K562 (cell line): Measurements from ENCODE around the gene KLK1. TPM values are rescaled to one million over a fixed set of nuclear protein-coding genes. Genes with fewer than 3 reads are reported as not detected.
A peak's percentile ranks its signal among the peaks of the same experiment; 100 is the strongest.

Experiments used
- ATAC-seq: fragments of 200-7000 bp; cut with Tn5 transposase; 3 replicates; pipeline ENCODE4 v1.9.1; 2020; ENCODE audit warnings: moderate library complexity
- BruUV-seq: library from RNA; stranded (reverse); fragments of 400-500 nt; replicated peaks from 2 replicates; lab custom pipeline; 2021; lab: Mats Ljungman, UMichigan
- CTCF ChIA-PET: fragments of 300-600 bp; formaldehyde crosslinking; extraction: SDS; loops from one replicate; lab custom pipeline; 2021; ENCODE audit warnings: low intra/inter-chr PET ratio; lab: Yijun Ruan, JAX
- POLR2A ChIA-PET: fragments of 300-600, 350-650 bp; sonication (Branson Sonifier 250); formaldehyde crosslinking; extraction: SDS; loops from one replicate; lab custom pipeline; 2021; ENCODE audit warnings: antibody characterized with exemption, inconsistent platforms; lab: Yijun Ruan, JAX
- DNase-seq, 4 experiments: peaks; one replicate each; pipeline versions ENCODE4 v3.0.0 to v3.0.0-alpha.2; 2011 to 2018; ENCODE audit warnings: low spot score in 3 of 4, mixed read lengths in 3 of 4; ENCODE audit errors: extremely low read depth in 1 of 4
- FAIRE-seq: peaks from 2 replicates; lab custom pipeline; 2011; peaks lifted over from hg19 to GRCh38; lab: Jason Lieb, UNC
- H2AFZ ChIP-seq: 2 replicates; pipeline ENCODE4 v1.6.0; 2011; ENCODE audit warnings: low read depth, low read length, control low read depth, inconsistent platforms
- H3K27ac ChIP-seq: fragments of 200-600 bp; 3 replicates; pipeline ENCODE4 v1.8.0; 2011; ENCODE audit warnings: low read depth, mild to moderate bottlenecking, control low read depth, inconsistent platforms, low read length, moderate library complexity, mixed read lengths; ENCODE audit errors: extremely low read depth
- H3K27me3 ChIP-seq, 2 experiments: fragments of 300-600 bp in 1 of 2; 2 replicates in 1 of 2; 3 replicates in 1 of 2; pipeline versions ENCODE4 v1.6.0 to v1.8.0; 2011; ENCODE audit warnings: inconsistent platforms in 2 of 2, low read length in 2 of 2, mild to moderate bottlenecking in 1 of 2, mixed read lengths in 1 of 2, moderate library complexity in 1 of 2; ENCODE audit not compliant: control insufficient read depth in 2 of 2, insufficient read depth in 2 of 2
- H3K36me3 ChIP-seq: fragments of 300-600 bp; 3 replicates; pipeline ENCODE4 v1.8.0; 2011; ENCODE audit warnings: mild to moderate bottlenecking, low read length, inconsistent platforms; ENCODE audit not compliant: control insufficient read depth, insufficient read depth
- H3K4me1 ChIP-seq, 2 experiments: fragments of 200-600 bp in 1 of 2; replicated peaks in 1 of 2; 2 replicates in 1 of 2; 3 replicates in 1 of 2; pipeline versions ENCODE4 v1.5.1 to v1.8.0; 2011; ENCODE audit warnings: inconsistent platforms in 2 of 2, low read length in 2 of 2, mild to moderate bottlenecking in 1 of 2, mixed read lengths in 1 of 2, moderate library complexity in 1 of 2; ENCODE audit not compliant: control insufficient read depth in 2 of 2, insufficient read depth in 2 of 2
- H3K4me2 ChIP-seq: 2 replicates; pipeline ENCODE4 v1.6.1; 2011; ENCODE audit warnings: low read length, control low read depth, inconsistent platforms, mixed read lengths; ENCODE audit not compliant: insufficient read depth
- H3K4me3 ChIP-seq: fragments of 200-600 bp; sonication (generic), shearing (Covaris generic); 2 replicates; pipeline ENCODE4 v1.5.1; 2016; ENCODE audit warnings: control low read depth, inconsistent platforms
- H3K79me2 ChIP-seq: fragments of 200-600 bp; 3 replicates; pipeline ENCODE4 v1.8.0; 2011; ENCODE audit warnings: low read length, inconsistent platforms; ENCODE audit not compliant: control insufficient read depth, insufficient read depth
- H3K9ac ChIP-seq, 2 experiments: 2 replicates each; pipeline versions ENCODE4 v1.6.0 to v1.6.1; 2011; ENCODE audit warnings: low read depth in 2 of 2, low read length in 2 of 2, control low read depth in 1 of 2, inconsistent platforms in 1 of 2, mild to moderate bottlenecking in 1 of 2, mixed read lengths in 1 of 2; ENCODE audit not compliant: insufficient read depth in 1 of 2
- H3K9me1 ChIP-seq: one replicate; pipeline ENCODE4 v1.6.0; 2011; ENCODE audit warnings: inconsistent platforms, mild to moderate bottlenecking, low read length, moderate library complexity; ENCODE audit not compliant: control insufficient read depth, insufficient read depth
- H3K9me3 ChIP-seq: replicated peaks from 2 replicates; pipeline ENCODE4 v1.5.1; 2011; ENCODE audit warnings: low read depth, low read length, inconsistent platforms; ENCODE audit not compliant: control insufficient read depth, insufficient read depth
- H4K20me1 ChIP-seq: replicated peaks from 2 replicates; pipeline ENCODE4 v1.6.1; 2011; ENCODE audit warnings: low read length, inconsistent platforms, mixed read lengths; ENCODE audit not compliant: control insufficient read depth, insufficient read depth
- BHLHE40 ChIP-seq: IDR thresholded peaks from 2 replicates; pipeline ENCODE4 v1.6.1; 2011; ENCODE audit warnings: low read length, improper control_type of control experiment
- CREB1 ChIP-seq, 2 experiments: sonication (generic) in 1 of 2; formaldehyde crosslinking in 1 of 2; IDR thresholded peaks; 2 replicates each; pipeline versions ENCODE4 v1.6.1 to v1.8.0; 2012 to 2022; ENCODE audit warnings: inconsistent platforms in 1 of 2, mild to moderate bottlenecking in 1 of 2, missing genetic modification reagents in 1 of 2, moderate library complexity in 1 of 2
- HCFC1 ChIP-seq: IDR thresholded peaks from 2 replicates; pipeline ENCODE4 v1.6.1; 2012; ENCODE audit warnings: low read depth, low read length, improper control_type of control experiment
- NUFIP1 ChIP-seq: fragments of 450-650 bp; IDR thresholded peaks from 2 replicates; pipeline ENCODE4 v1.6.1; 2018; ENCODE audit not compliant: partially characterized antibody
- SMARCE1 ChIP-seq: fragments of 450-650 bp; IDR thresholded peaks from 2 replicates; pipeline ENCODE4 v1.7.1; 2016; ENCODE audit warnings: mild to moderate bottlenecking
- TCF7L2 ChIP-seq: fragments of 150-350 bp; IDR thresholded peaks from 2 replicates; pipeline ENCODE4 v1.6.1; 2016; ENCODE audit warnings: low read depth, mild to moderate bottlenecking, low read length, moderate library complexity
- ZNF507 ChIP-seq: conservative IDR thresholded peaks from 2 replicates; pipeline ENCODE4 v1.6.1; 2017; ENCODE audit warnings: missing genetic modification characterization, missing compliant biosample characterization
- WGBS: fragments of 100-300 bp; shearing (Covaris generic); methylation state at CpG from one replicate; pipeline ENCODE4 v1.1.6; 2016; ENCODE audit warnings: low coverage, mixed read lengths; ENCODE audit not compliant: insufficient coverage; ENCODE audit errors: missing lambda C conversion rate; 5-methylcytosine and 5-hydroxymethylcytosine counted together
- in situ Hi-C: fragments of 300-500 bp; cut with MboI; formaldehyde crosslinking; loops from 4 replicates; pipeline ENCODE4 v1.15.0; 2018; ENCODE audit warnings: inconsistent platforms, mixed read lengths
- intact Hi-C: fragments of 100-400 bp; cut with micrococcal nuclease; formaldehyde crosslinking; loops from 2 replicates; pipeline ENCODE4 v1.14.2; 2022
- polyA plus RNA-seq, 8 experiments: library from polyadenylated mRNA; depleted of rRNA in 4 of 8; stranded (reverse) in 5 of 8; unstranded in 3 of 8; fragments of >200 nt; fragmentation: Nextera tagmentation in 2 of 8; fragmentation: Illumina TruSeq in 1 of 8; extraction: Ambion mirVana in 2 of 8; extraction: Trizol in 1 of 8; gene quantifications; 2 replicates each; pipeline versions ENCODE4 v1.2.1 to v1.2.3, GENCODE V29; 2011 to 2014; ENCODE audit warnings: inconsistent platforms in 1 of 8, missing spikeins in 1 of 8
- total RNA-seq, 7 experiments: library from RNA; depleted of rRNA in 6 of 7; stranded (reverse); fragments of >200 nt in 6 of 7; fragmentation: Illumina TruSeq in 2 of 7; extraction: Trizol in 2 of 7; gene quantifications; 2 replicates each; pipeline versions ENCODE4 v1.2.1 to v1.2.3, GENCODE V29; 2011 to 2021; ENCODE audit warnings: low replicate concordance in 1 of 7
- TF ChIP-seq, protein P1 (sequence below): fragments of 450-650 bp; IDR thresholded peaks from 2 replicates; pipeline ENCODE4 v1.6.1; 2018; ENCODE audit not compliant: partially characterized antibody

KLK1 gene
- total and polyA plus RNA-seq, 9 of the 15 experiments (the other 6 are each of a cell fraction or from before 2014, with no cell fraction given): 0.87 to 15.4 (median 9.1) TPM

DNA sequence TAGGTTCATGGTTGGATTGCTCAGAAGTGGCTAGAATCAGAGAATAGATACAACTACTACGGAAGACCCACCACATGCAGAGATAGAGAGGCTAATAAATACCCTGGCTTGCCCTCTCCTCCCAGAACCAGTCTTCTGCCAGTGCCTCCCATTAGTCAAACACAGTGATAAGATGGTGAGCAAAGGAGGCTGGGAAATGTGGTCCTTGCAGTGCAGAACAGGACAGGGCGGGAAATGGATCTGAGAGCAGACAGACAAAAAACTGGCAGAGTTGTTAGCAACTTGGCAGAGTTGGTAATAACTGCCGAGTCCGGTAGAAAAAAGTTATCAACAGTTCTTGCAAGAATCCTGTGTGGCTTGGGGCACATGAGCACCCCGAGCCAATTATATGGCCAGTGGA is 8.7 kb downstream of the KLK1 start:
- intact Hi-C loops: no loop called here
- TF ChIP-seq SMARCE1 (no peak), HCFC1 (peak; percentile 55; the same call in 1 of the 2 replicates)
- in situ Hi-C loops: no loop called here
- H3K27me3 ChIP-seq: peaks cover 0 to 11% of the 10 kb centered on the region in 2 experiments; a peak in 2 of 5 replicates
- no peak overlapping the region for H3K9ac ChIP-seq
- H3K9me1 ChIP-seq: peaks cover 2% of the 10 kb centered on the region
- FAIRE-seq: no peak
- peak overlapping the region; percentile 46 for H2AFZ ChIP-seq
- no TSS peak for BruUV-seq
- H3K4me1 ChIP-seq: peaks cover 14 to 31% of the 10 kb centered on the region in 2 experiments; a peak in 4 of 5 replicates
- no peak overlapping the region for H3K4me2 ChIP-seq
- H3K79me2 ChIP-seq: 0 out of 3 replicates have a peak, but pooled peaks cover 3% of the 10 kb centered on the region
- H4K20me1 ChIP-seq: no peaks in the 10 kb centered on the region
- H3K36me3 ChIP-seq: no peaks in the 10 kb centered on the region
- 11% methylated on average over 5 of the region's 5 CpGs for WGBS
- H3K4me3 ChIP-seq: no peak overlapping the region
- DNase-seq: no peak
- ATAC-seq: no peak
- POLR2A ChIA-PET: interaction anchor here (1.2 to 4.7 kb wide), 3 partner anchors 8 to 17 kb away, joined by 3 to 29 read pairs (median 5); no protein-coding TSS in a partner anchor
- H3K27ac ChIP-seq: no peak overlapping the region
- CTCF ChIA-PET: interaction anchor here (0.5 kb wide), 1 partner anchor 280 kb away, joined by 3 read pairs; no protein-coding TSS in a partner anchor
- H3K9me3 ChIP-seq: peaks cover 8% of the 10 kb centered on the region

DNA sequence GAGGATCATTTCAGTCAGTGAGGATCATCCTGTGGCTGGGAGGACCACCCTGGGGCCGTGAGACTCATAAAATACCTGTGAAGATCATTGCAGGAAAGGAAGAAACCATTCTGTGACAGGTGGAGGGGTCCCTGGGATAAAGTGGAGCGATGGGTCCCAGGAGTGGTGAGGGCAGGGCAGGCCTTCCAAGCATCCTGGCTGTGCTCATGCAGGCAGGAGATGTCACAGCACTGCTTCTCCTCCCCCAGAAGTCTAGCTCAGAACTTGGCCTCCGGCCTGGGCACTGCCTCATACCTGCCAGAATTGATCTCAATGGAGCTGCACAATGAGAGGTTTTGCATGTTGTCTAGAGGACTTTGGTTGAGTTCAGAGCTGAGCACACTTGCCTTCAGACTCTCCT is 11.1 kb downstream of the KLK1 start:
- Histone ChIP-seq H3K9ac (no peak overlapping the region), H3K9me3 (peaks cover 8% of the 10 kb centered on the region), H3K9me1 (no peaks in the 10 kb centered on the region), H3K79me2 (no peaks in the 10 kb centered on the region), H3K27me3 (peaks cover 0 to 11% of the 10 kb centered on the region in 2 experiments; a peak in 2 of 5 replicates), H3K27ac (no peak overlapping the region), H2AFZ (no peak overlapping the region), H3K4me1 (peaks cover 0 to 7% of the 10 kb centered on the region in 2 experiments; a peak in 3 of 5 replicates)
- FAIRE-seq: no peak
- intact Hi-C loops (no loop called here), in situ Hi-C loops (no loop called here)
- 2% methylated on average over 3 of the region's 3 CpGs for WGBS
- POLR2A ChIA-PET: interaction anchor here (4.7 kb wide), 1 partner anchor 8 kb away, joined by 29 read pairs; no protein-coding TSS in a partner anchor
- no peak for TF ChIP-seq TCF7L2
- TF ChIP-seq BHLHE40: no peak
- no peak for TF ChIP-seq CREB1 (IDR thresholded peaks at IDR 0.05)
- TF ChIP-seq CREB1 (CRISPR knock-in tag; IDR thresholded peaks at IDR 0.05): no peak
- TF ChIP-seq ZNF507: no peak
- TF ChIP-seq, protein P1, sequence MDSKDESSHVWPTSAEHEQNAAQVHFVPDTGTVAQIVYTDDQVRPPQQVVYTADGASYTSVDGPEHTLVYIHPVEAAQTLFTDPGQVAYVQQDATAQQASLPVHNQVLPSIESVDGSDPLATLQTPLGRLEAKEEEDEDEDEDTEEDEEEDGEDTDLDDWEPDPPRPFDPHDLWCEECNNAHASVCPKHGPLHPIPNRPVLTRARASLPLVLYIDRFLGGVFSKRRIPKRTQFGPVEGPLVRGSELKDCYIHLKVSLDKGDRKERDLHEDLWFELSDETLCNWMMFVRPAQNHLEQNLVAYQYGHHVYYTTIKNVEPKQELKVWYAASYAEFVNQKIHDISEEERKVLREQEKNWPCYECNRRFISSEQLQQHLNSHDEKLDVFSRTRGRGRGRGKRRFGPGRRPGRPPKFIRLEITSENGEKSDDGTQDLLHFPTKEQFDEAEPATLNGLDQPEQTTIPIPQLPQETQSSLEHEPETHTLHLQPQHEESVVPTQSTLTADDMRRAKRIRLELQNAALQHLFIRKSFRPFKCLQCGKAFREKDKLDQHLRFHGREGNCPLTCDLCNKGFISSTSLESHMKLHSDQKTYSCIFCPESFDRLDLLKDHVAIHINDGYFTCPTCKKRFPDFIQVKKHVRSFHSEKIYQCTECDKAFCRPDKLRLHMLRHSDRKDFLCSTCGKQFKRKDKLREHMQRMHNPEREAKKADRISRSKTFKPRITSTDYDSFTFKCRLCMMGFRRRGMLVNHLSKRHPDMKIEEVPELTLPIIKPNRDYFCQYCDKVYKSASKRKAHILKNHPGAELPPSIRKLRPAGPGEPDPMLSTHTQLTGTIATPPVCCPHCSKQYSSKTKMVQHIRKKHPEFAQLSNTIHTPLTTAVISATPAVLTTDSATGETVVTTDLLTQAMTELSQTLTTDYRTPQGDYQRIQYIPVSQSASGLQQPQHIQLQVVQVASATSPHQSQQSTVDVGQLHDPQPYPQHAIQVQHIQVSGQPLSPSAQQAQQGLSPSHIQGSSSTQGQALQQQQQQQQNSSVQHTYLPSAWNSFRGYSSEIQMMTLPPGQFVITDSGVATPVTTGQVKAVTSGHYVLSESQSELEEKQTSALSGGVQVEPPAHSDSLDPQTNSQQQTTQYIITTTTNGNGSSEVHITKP: peak; percentile 92
- TF ChIP-seq NUFIP1: no peak
- TF ChIP-seq, all 486 proteins: peak for 1
- Histone ChIP-seq H4K20me1 (no peaks in the 10 kb centered on the region), H3K4me3 (no peak overlapping the region), H3K36me3 (no peaks in the 10 kb centered on the region), H3K4me2 (no peak overlapping the region)
- DNase-seq (no peak), ATAC-seq (no peak)
- CTCF ChIA-PET: no interaction called here
- no TSS peak for BruUV-seq
